NOMO-1 (cell line): ENCODE data around the gene OR10Z1.
A peak's percentile ranks its signal among the peaks of the same experiment; 100 is the strongest.

Source experiments
- DNase-seq, 2 experiments: peaks; one replicate each; lab custom pipeline; 2025; ENCODE audit not compliant: unreplicated experiment in 2 of 2; lab: John Stamatoyannopoulos, UW

Gene OR10Z1

GRCh38 chr1:158604968-158605367, at the start of gene OR10Z1:
OR10Z1 (plus strand) TSS chr1:158605268; CDS start chr1:158606439, 1,171 bp downstream.
- DNase-seq, result no peak

GRCh38 chr1:158559696-158560095, 45.4 kb upstream of the OR10Z1 start:
- DNase-seq, result no peak

GRCh38 chr1:158563853-158564252, 41.2 kb upstream of the OR10Z1 start:
- DNase-seq, result peak; percentile 18 to 83

GRCh38 chr1:158564608-158565007, 40.5 kb upstream of the OR10Z1 start:
- DNase-seq, result peak; percentile 39 to 89

GRCh38 chr1:158570480-158570879, 34.6 kb upstream of the OR10Z1 start, which contains the start of gene OR6P1:
OR6P1 (minus strand) TSS chr1:158570580; CDS start chr1:158563604, 6,976 bp downstream.
- DNase-seq, result no peak

GRCh38 chr1:158572226-158572625, 32.8 kb upstream of the OR10Z1 start:
- DNase-seq, result no peak

GRCh38 chr1:158577561-158577960, 27.5 kb upstream of the OR10Z1 start:
- DNase-seq, result no peak

GRCh38 chr1:158579733-158580132, 25.3 kb upstream of the OR10Z1 start, which contains the start of gene OR10X1:
OR10X1 (minus strand) TSS chr1:158579899; CDS start chr1:158579899, 0 bp downstream.
- no peak for DNase-seq

- no peak for DNase-seq
These were observed 21.1 kb upstream of the OR10Z1 start for GRCh38 chr1:158583962-158584361.

- DNase-seq, result no peak
These were observed 18.1 kb upstream of the OR10Z1 start for GRCh38 chr1:158586942-158587341.

- no peak for DNase-seq
These were observed 4.3 kb upstream of the OR10Z1 start for GRCh38 chr1:158600735-158601134.

GRCh38 chr1:158607296-158607695, 2.2 kb downstream of the OR10Z1 start:
- DNase-seq, result no peak

- DNase-seq, result no peak
These were observed 6.8 kb downstream of the OR10Z1 start for GRCh38 chr1:158611916-158612315.

GRCh38 chr1:158613764-158614163, 8.7 kb downstream of the OR10Z1 start:
- DNase-seq, result no peak

- DNase-seq, result no peak
These were observed 33.1 kb downstream of the OR10Z1 start for GRCh38 chr1:158638146-158638545.

- no peak for DNase-seq
These were observed 33.8 kb downstream of the OR10Z1 start for GRCh38 chr1:158638904-158639303.

GRCh38 chr1:158644449-158644848, 39.4 kb downstream of the OR10Z1 start:
- DNase-seq, result peak; percentile 76 to 90

- DNase-seq, result no peak
These were observed 41.4 kb downstream of the OR10Z1 start for GRCh38 chr1:158646465-158646864.

- DNase-seq, result peak in 1 of 2 experiments; percentile 13
These were observed 44.0 kb downstream of the OR10Z1 start for GRCh38 chr1:158649052-158649451.

GRCh38 chr1:158652721-158653334, 47.8 kb downstream of the OR10Z1 start:
- no peak for DNase-seq

- DNase-seq, result peak in 1 of 2 experiments; percentile 74
These were observed 49.0 kb downstream of the OR10Z1 start for GRCh38 chr1:158654086-158654485.

GRCh38 chr1:158654571-158654970, 49.5 kb downstream of the OR10Z1 start:
- DNase-seq, result peak; percentile 15 to 54
